ENCODE measurements around the gene NCAPD2.

NCAPD2 gene

GRCh38 chr12:6534945-6535696 is 41.2 kb downstream of the NCAPD2 start:
- DNase-seq: peak; percentile 80

DNA sequence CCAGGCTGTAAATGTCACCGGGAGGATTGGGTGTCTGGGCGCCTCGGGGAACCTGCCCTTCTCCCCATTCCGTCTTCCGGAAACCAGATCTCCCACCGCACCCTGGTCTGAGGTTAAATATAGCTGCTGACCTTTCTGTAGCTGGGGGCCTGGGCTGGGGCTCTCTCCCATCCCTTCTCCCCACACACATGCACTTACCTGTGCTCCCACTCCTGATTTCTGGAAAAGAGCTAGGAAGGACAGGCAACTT is 41.7 kb downstream of the NCAPD2 start:
- DNase-seq: no peak

GRCh38 chr12:6535960-6536847 is 42.3 kb downstream of the NCAPD2 start:
- no peak for DNase-seq

DNA sequence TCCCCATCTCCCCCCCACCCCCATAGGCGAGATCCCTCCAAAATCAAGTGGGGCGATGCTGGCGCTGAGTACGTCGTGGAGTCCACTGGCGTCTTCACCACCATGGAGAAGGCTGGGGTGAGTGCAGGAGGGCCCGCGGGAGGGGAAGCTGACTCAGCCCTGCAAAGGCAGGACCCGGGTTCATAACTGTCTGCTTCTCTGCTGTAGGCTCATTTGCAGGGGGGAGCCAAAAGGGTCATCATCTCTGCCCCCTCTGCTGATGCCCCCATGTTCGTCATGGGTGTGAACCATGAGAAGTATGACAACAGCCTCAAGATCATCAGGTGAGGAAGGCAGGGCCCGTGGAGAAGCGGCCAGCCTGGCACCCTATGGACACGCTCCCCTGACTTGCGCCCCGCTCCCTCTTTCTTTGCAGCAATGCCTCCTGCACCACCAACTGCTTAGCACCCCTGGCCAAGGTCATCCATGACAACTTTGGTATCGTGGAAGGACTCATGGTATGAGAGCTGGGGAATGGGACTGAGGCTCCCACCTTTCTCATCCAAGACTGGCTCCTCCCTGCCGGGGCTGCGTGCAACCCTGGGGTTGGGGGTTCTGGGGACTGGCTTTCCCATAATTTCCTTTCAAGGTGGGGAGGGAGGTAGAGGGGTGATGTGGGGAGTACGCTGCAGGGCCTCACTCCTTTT is 43.1 kb downstream of the NCAPD2 start:
- no peak for DNase-seq

GRCh38 chr12:6537580-6538419 is 43.9 kb downstream of the NCAPD2 start:
- DNase-seq: peak; percentile 81

DNA sequence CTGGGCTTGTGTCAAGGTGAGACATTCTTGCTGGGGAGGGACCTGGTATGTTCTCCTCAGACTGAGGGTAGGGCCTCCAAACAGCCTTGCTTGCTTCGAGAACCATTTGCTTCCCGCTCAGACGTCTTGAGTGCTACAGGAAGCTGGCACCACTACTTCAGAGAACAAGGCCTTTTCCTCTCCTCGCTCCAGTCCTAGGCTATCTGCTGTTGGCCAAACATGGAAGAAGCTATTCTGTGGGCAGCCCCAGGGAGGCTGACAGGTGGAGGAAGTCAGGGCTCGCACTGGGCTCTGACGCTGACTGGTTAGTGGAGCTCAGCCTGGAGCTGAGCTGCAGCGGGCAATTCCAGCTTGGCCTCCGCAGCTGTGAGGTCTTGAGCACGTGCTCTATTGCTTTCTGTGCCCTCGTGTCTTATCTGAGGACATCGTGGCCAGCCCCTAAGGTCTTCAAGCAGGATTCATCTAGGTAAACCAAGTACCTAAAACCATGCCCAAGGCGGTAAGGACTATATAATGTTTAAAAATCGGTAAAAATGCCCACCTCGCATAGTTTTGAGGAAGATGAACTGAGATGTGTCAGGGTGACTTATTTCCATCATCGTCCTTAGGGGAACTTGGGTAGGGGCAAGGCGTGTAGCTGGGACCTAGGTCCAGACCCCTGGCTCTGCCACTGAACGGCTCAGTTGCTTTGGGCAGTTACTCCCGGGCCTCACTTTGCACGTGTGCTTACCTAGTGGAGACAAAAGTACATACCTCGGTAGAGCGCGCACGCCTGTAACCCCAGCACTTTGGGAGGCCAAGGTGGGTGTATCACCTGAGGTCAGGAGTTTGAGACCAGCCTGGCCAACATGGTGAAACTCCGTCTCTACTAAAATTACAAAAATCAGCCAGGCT is 44.8 kb downstream of the NCAPD2 start:
- DNase-seq: no peak

DNA sequence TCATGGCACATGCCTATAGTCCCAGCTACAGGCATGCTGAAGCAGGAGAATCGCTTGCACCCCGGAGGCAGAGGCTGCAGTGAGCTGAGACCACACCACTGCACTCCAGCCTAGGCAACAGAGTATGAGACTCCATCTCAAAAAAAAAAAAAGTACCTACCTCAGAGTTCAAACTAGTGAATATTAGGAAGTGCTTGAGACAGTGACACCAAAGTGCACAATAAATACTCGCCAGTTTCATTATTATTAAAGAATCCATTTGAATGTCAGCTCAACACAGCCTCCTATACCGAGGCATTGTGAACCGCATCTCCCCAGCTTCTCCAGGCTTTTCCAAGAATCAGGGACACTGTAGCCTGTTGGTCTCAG is 45.4 kb downstream of the NCAPD2 start:
- DNase-seq: no peak

GRCh38 chr12:6539707-6540134 is 45.8 kb downstream of the NCAPD2 start:
- DNase-seq: no peak

- no peak for DNase-seq
These were observed 46.4 kb downstream of the NCAPD2 start for GRCh38 chr12:6540181-6540877.

DNA sequence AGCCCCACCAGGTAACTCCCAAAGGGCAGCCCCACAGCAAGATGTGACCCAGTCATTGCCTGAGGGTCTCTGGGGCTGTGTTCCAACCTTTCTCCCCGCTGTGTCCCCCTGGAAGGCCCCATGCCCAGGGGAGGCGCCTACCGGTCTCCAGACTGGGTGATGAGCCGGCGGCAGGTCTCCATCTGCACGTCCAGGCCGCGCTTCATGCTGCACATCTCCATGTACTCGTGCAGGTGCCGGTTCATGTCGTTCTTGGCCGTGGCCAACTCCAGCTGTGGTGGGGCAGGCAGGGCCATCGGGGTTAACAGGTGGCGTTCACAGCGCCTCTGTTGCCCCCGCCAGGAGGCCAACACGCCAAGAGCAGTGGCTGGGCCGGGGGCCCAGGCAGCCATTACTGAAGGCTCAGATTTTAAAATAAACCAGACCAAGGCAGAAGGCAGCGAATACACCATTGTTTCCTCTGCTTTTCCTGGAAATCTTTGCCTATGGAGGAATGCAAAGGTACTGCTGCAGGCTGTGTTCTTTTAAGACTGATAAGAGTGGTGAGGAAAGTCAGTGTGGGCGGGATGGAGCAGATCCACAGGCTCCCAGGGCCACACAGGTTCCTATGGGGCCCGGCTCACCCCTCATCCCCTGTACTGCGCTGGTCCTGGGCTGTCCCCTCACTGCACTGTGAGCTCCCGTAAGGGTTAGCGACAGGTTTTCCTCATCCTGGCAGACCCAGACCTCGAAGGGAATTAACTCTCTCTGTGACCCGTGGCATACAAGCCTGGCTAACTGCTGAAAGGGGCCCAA is 47.7 kb downstream of the NCAPD2 start:
- no peak for DNase-seq

DNA sequence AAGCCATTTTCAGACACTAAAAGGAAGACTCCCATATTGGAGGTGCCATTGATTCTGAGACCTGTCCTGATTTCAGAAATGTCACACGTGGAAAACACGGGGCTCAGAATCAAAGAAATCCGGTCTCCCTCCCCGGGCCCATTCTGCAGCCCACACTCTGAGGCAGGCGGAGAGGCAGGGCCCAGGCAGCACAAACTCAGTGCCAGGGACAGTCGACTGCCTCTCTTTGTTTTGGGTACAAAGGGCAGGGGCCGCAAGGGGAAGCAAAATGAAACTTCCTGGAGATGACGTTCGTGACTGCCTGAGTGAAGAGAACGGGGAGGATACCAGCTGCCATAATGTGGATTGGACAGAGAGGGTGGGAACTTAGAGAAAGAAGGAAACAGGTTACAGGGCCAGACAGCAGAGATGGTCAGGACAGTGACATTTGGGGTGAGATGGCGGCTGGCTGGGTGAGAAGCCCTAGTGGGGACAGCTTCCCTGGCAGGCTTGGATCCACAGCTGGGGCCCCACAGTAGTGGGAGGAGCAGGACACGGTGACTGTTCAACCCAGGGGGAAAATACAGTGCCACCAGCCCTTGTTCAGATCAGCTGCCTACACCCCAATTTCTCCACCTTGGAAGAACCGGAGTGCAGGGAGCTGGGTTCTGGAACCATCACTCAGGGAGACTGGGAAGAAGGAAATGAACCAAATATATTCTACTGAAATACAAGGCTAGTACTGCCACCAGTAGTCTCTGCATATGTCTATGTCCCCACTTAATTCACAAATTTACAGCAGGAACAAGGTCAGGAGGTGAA is 48.5 kb downstream of the NCAPD2 start:
- DNase-seq: no peak

DNA sequence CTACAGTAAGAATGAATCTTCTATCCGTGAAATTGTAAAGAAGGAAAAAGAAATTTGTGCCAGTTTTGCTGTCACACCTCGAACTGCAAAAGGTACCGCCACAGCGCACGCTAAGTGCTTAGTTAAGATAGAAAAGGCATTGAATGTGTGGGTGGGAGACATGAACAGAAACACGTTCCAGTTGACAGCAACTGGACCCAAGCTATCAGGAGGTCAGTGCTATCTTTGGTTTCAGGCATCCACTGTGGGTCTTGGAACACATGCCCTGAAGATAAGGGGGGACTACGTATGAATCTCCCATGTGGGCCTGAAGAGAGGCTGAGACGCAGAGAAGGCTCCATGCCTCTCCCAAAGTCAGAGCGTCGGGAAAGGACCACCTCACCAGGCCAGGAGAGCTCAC is 52.1 kb downstream of the NCAPD2 start:
- no peak for DNase-seq

- no peak for DNase-seq
These were observed 53.7 kb downstream of the NCAPD2 start for GRCh38 chr12:6547566-6547965.

DNA sequence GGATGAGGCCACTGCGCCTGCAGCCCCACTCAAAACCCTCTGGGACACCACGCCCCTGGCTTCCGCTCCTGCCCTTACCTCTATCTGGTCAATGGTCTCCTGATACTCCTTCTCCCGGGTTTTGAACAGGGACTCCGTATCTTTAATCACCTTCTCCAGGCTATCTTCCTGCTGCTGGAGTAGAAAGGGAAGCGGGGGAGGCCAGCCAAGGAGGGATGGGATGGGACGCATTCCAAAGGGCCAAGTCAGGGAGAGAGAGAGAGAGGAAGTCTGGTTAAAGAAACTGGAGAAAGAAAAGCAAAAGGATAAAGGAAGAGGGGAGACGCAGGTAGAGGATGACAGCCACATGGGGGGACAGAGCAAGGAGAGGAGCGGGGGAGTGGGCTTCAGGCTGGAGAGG is 54.1 kb downstream of the NCAPD2 start:
- DNase-seq: no peak

GRCh38 chr12:6548556-6548955 is 54.7 kb downstream of the NCAPD2 start:
- no peak for DNase-seq

DNA sequence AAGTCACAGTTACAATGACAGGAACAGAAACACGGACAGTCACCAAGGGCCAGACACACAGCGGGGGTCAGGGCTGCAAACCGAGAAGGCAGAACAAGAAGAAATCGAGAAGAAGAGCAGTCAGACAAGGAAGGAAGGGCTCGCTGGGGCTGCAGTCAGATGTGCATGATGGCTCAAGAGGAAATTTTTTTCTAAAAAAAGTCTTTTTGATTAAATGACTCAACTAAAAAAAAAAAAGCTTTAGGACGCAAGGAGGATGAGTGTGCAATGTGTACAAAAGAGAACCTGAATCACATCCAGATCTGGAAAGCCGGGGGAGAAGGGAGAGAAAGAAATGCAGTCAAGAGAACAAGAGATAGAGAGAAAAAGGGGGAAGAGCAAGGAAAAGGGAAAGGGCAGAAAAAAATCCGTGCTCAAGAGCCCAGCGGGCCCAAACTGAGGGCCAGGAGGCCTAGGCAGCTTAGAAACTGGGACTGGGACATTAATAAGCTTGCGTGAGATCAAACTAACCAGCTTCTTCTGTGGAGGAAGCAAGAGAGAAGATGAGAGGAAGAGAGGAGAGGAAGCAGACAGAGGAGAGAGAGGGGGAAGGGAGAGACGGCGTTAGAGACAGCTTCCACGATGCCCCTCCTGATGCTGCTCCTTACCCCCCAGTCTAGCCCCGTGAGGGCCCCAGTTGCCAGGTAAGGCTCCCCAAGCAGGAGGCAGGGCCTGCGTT is 55.2 kb downstream of the NCAPD2 start:
- DNase-seq: no peak

- DNase-seq: no peak
These were observed 55.8 kb downstream of the NCAPD2 start for GRCh38 chr12:6549684-6550151.

DNA sequence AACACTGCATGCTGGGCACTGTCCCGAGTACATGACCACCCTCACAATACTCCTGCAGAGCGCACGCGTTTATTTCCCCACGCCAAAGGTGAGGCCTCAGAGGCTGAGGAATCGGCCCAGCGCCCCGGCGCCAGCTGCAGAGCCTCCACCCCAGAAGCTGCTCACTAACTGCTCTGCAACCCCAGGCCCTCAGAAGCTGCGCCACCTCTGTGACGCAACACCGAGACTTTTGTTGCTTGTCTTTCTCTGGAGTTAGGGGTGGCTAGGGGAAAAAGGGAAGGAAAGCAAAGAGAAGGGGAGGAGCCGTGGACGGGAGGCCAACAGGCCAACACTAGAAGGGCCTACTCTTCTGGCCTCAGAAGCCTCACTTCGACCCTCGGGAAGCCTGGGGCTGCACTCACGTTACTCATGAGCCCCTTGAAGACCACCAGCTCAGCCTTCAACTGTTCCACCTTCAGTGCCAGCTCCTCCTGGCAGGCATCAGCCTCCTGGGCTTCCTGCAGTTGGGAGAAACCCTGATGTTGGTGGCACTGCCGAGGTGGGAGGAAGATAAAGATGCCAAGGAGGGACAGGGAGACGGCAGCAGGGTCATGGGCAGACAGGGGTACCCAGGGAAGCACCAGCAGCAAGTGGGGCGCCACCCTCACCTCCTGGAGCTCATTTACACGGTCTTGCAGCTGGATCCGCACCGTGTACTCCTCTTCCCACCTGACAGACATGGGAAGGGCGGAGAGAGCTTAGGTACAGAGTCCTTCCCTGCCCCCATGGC is 56.6 kb downstream of the NCAPD2 start:
- DNase-seq: peak; percentile 48
